Muscle layer of duodenum (tissue), 2 donors: ENCODE data around the gene MMAB.

ENCODE experiments used
- H3K27ac ChIP-seq: one replicate; pipeline ENCODE4 v1.7.0; 2013; ENCODE audit warnings: mild to moderate bottlenecking, low read length
- H3K27me3 ChIP-seq: one replicate; pipeline ENCODE4 v1.7.0; 2013; ENCODE audit warnings: low read depth, mild to moderate bottlenecking, control low read depth, low read length
- H3K36me3 ChIP-seq, 2 donors: one replicate each; pipeline ENCODE4 v1.7.0; 2013; ENCODE audit warnings: low read length in 2 of 2, control low read depth in 1 of 2, mild to moderate bottlenecking in 1 of 2; ENCODE audit not compliant: insufficient read depth in 2 of 2, control insufficient read depth in 1 of 2
- H3K4me1 ChIP-seq, 2 donors: one replicate each; pipeline ENCODE4 v1.7.0; 2013; ENCODE audit warnings: low read length in 2 of 2, mild to moderate bottlenecking in 2 of 2, control low read depth in 1 of 2, moderate library complexity in 1 of 2; ENCODE audit not compliant: insufficient read depth in 2 of 2, control insufficient read depth in 1 of 2
- H3K4me3 ChIP-seq, 2 donors: one replicate each; pipeline ENCODE4 v1.7.0; 2013; ENCODE audit warnings: low read length in 2 of 2, low read depth in 1 of 2, mild to moderate bottlenecking in 1 of 2
- H3K9me3 ChIP-seq, 2 donors: one replicate each; pipeline ENCODE4 v1.7.0; 2013; ENCODE audit warnings: low read length in 2 of 2, control low read depth in 1 of 2, mild to moderate bottlenecking in 1 of 2; ENCODE audit not compliant: control insufficient read depth in 1 of 2
- donor health status: healthy.

The MMAB gene

DNA sequence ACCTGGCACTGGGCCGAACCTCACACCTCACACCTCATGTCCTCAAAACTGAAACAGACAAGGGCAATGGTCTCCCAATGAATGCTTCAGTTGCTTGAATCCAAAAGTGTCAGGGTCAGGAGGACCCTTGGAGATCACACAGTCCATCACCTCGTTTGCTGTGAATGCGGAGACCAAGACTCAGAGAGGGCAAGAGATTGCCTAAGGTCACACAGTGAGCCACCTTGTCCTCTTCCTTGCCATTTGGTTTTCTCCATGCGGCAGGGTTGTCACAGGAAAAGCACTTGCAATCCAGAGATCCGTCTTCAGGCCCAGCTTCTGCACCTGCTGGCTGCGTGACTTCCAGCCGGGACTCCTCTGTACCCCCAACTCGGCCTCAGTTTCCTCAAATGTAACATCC is 28.3 kb upstream of the MMAB start:
- H3K4me3 ChIP-seq: no peak overlapping the region

GRCh38 chr12:109600995-109601394 is 27.7 kb upstream of the MMAB start:
- no peak overlapping the region for H3K4me3 ChIP-seq

More for the DNA sequence above, 28.3 kb upstream of the MMAB start:
- Histone ChIP-seq H3K9me3 (no peaks in the 10 kb centered on the region), H3K27me3 (no peaks in the 10 kb centered on the region), H3K27ac (no peak overlapping the region), H3K36me3 (peaks cover 0 to 6% of the 10 kb centered on the region in 2 donors), H3K4me1 (peaks cover 3 to 14% of the 10 kb centered on the region in 2 donors)

DNA sequence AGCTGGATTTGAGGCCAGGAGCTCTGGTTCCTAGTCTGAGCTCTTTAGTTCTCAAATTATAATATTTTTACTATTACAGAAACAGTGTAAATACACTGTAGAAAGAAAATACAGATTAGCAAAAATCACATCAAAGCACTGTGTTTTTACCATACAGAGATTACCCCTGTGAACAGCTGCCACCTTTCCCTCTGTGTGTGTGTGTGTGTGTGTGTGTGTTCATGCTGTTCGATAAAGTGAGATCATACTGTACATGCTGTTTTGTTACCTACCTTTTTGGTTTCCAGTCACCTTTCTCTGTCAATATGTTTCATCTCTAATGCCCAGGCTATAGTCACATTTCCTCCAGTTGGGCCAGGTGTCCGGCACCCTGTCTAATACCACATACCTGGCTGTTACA is 27.2 kb upstream of the MMAB start:
- H3K4me3 ChIP-seq: no peak overlapping the region
- H3K27ac ChIP-seq: no peak overlapping the region

More at GRCh38 chr12:109600995-109601394, 27.7 kb upstream of the MMAB start:
- no peaks in the 10 kb centered on the region for H3K27me3 ChIP-seq
- no peak overlapping the region for H3K27ac ChIP-seq
- no peaks in the 10 kb centered on the region for H3K9me3 ChIP-seq
- peaks cover 3 to 8% of the 10 kb centered on the region in 2 donors for H3K4me1 ChIP-seq
- peaks cover 0 to 8% of the 10 kb centered on the region in 2 donors for H3K36me3 ChIP-seq

GRCh38 chr12:109599087-109599486 is 25.8 kb upstream of the MMAB start:
- Histone ChIP-seq H3K36me3 (peaks cover 0 to 23% of the 10 kb centered on the region in 2 donors), H3K4me1 (peaks cover 3 to 8% of the 10 kb centered on the region in 2 donors), H3K27me3 (no peaks in the 10 kb centered on the region), H3K4me3 (no peak overlapping the region), H3K27ac (no peak overlapping the region), H3K9me3 (no peaks in the 10 kb centered on the region)

More for the DNA sequence above, 27.2 kb upstream of the MMAB start:
- peaks cover 3 to 8% of the 10 kb centered on the region in 2 donors for H3K4me1 ChIP-seq
- H3K27me3 ChIP-seq: no peaks in the 10 kb centered on the region
- peaks cover 0 to 13% of the 10 kb centered on the region in 2 donors for H3K36me3 ChIP-seq
- H3K9me3 ChIP-seq: no peaks in the 10 kb centered on the region

DNA sequence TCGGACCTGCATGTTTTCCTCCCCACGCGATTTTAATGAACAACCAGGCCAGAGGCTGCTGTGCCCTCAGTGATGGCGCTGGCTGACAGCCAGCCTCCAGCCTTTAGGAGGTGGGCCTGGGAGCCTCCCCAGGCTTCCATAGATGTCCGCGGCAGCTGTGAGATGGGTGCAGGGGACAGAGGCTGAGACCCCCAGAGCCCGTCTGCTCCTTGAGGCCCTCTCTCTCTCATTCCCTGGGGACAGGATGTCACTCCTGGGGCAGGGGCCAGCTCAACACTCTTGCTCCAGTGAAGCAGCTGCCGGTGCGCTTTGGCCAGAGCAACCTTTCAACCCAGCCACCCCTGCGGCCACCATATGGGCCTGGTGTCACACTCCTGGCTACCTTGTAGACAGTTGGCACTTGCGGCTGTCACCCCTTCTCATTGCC is 25.1 kb upstream of the MMAB start:
- peaks cover 0 to 23% of the 10 kb centered on the region in 2 donors for H3K36me3 ChIP-seq
- no peaks in the 10 kb centered on the region for H3K27me3 ChIP-seq
- H3K9me3 ChIP-seq: no peaks in the 10 kb centered on the region
- no peak overlapping the region for H3K4me3 ChIP-seq
- no peak overlapping the region for H3K27ac ChIP-seq
- peaks cover 3 to 8% of the 10 kb centered on the region in 2 donors for H3K4me1 ChIP-seq

DNA sequence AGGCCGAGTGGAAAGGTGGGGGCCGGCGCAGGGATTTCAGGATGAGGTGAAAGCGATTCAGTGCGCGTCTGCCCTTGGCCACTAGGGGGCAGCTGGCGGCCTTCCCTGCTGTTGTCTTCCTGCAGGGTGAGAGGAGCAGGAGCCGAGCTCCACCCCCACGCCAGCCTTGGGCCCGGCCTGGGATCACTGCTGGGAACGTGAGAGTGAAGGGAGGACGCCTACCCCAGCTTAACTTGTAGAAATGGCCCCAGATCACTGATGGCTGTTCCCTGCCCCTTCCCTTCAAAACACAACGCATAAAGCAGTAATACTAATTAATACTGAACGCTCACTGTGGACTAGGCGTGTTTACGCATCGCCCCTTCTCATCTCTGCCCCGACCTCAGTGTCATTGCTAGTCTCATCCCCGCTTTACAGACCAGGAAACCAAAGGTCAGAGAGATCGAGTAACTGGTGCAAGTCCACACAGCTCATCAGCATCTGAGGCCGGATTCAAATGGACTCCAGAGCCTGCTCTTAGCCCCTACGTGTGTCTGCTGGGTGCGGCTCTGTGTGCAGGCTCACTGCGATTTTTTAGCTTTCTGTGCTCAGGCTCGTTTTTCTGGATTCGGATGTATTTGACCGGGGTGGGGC is 24.6 kb upstream of the MMAB start:
- H3K27ac ChIP-seq: no peak overlapping the region
- no peaks in the 10 kb centered on the region for H3K9me3 ChIP-seq
- H3K4me3 ChIP-seq: no peak overlapping the region

GRCh38 chr12:109597414-109597794 is 24.1 kb upstream of the MMAB start:
- Histone ChIP-seq H3K36me3 (peaks cover 0 to 33% of the 10 kb centered on the region in 2 donors), H3K4me1 (peaks cover 3 to 8% of the 10 kb centered on the region in 2 donors), H3K27me3 (no peaks in the 10 kb centered on the region), H3K27ac (no peak overlapping the region), H3K9me3 (no peaks in the 10 kb centered on the region), H3K4me3 (no peak overlapping the region)

More for the DNA sequence above, 24.6 kb upstream of the MMAB start:
- Histone ChIP-seq H3K4me1 (peaks cover 3 to 8% of the 10 kb centered on the region in 2 donors), H3K36me3 (peaks cover 0 to 28% of the 10 kb centered on the region in 2 donors), H3K27me3 (no peaks in the 10 kb centered on the region)

- Histone ChIP-seq H3K27ac (no peak overlapping the region), H3K4me1 (peaks cover 3 to 8% of the 10 kb centered on the region in 2 donors), H3K9me3 (no peaks in the 10 kb centered on the region), H3K36me3 (peaks cover 0 to 38% of the 10 kb centered on the region in 2 donors), H3K4me3 (no peak overlapping the region), H3K27me3 (no peaks in the 10 kb centered on the region)
Measured at GRCh38 chr12:109596418-109597244, 23.3 kb upstream of the MMAB start.

- Histone ChIP-seq H3K36me3 (peaks cover 4 to 38% of the 10 kb centered on the region in 2 donors), H3K27me3 (no peaks in the 10 kb centered on the region), H3K9me3 (no peaks in the 10 kb centered on the region)
Measured at GRCh38 chr12:109595321-109595902, 22.1 kb upstream of the MMAB start.

GRCh38 chr12:109594556-109595317 is 21.4 kb upstream of the MMAB start:
- Histone ChIP-seq H3K9me3 (no peaks in the 10 kb centered on the region), H3K27ac (no peak overlapping the region), H3K36me3 (peaks cover 4 to 38% of the 10 kb centered on the region in 2 donors), H3K4me3 (no peak overlapping the region), H3K4me1 (peaks cover 3 to 8% of the 10 kb centered on the region in 2 donors), H3K27me3 (no peaks in the 10 kb centered on the region)

More at GRCh38 chr12:109595321-109595902, 22.1 kb upstream of the MMAB start:
- no peak overlapping the region for H3K27ac ChIP-seq
- peaks cover 3 to 8% of the 10 kb centered on the region in 2 donors for H3K4me1 ChIP-seq
- H3K4me3 ChIP-seq: no peak overlapping the region
